ENCODE data around the gene SNRNP25.

The SNRNP25 gene

DNA sequence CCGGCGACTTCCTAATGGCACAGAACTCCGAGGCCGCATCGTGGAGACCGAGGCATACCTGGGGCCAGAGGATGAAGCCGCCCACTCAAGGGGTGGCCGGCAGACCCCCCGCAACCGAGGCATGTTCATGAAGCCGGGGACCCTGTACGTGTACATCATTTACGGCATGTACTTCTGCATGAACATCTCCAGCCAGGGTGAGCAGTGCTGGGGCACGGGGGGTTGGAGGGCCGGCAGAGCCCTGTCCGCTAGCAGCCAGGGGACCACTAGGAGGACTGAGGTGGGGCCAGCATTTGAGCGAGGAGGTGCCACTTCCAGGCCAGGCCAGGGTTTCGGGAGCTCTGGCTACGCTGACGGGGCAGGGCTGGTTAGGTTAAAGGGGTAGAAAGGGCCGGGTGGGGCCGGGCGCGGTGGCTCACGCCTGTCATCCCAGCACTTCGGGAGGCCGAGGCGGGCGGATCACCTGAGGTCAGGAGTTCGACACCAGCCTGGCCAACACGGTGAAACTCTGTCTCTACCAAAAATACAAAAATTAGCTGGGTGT is 29.5 kb downstream of the SNRNP25 start:
- DNase-seq (ENCODE audit: low spot score), result no peak
- TF ChIP-seq, protein P1, sequence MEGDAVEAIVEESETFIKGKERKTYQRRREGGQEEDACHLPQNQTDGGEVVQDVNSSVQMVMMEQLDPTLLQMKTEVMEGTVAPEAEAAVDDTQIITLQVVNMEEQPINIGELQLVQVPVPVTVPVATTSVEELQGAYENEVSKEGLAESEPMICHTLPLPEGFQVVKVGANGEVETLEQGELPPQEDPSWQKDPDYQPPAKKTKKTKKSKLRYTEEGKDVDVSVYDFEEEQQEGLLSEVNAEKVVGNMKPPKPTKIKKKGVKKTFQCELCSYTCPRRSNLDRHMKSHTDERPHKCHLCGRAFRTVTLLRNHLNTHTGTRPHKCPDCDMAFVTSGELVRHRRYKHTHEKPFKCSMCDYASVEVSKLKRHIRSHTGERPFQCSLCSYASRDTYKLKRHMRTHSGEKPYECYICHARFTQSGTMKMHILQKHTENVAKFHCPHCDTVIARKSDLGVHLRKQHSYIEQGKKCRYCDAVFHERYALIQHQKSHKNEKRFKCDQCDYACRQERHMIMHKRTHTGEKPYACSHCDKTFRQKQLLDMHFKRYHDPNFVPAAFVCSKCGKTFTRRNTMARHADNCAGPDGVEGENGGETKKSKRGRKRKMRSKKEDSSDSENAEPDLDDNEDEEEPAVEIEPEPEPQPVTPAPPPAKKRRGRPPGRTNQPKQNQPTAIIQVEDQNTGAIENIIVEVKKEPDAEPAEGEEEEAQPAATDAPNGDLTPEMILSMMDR (IDR thresholded peaks at IDR 0.05; ENCODE audit: extremely low read depth, insufficient read depth, missing control alignments), result no peak
- in situ Hi-C loops (cut with MboI; ENCODE audit: low pct_unique_long_range_greater_than_20kb, low sequenced_read_pairs, unreplicated experiment), result no loop called here

DNA sequence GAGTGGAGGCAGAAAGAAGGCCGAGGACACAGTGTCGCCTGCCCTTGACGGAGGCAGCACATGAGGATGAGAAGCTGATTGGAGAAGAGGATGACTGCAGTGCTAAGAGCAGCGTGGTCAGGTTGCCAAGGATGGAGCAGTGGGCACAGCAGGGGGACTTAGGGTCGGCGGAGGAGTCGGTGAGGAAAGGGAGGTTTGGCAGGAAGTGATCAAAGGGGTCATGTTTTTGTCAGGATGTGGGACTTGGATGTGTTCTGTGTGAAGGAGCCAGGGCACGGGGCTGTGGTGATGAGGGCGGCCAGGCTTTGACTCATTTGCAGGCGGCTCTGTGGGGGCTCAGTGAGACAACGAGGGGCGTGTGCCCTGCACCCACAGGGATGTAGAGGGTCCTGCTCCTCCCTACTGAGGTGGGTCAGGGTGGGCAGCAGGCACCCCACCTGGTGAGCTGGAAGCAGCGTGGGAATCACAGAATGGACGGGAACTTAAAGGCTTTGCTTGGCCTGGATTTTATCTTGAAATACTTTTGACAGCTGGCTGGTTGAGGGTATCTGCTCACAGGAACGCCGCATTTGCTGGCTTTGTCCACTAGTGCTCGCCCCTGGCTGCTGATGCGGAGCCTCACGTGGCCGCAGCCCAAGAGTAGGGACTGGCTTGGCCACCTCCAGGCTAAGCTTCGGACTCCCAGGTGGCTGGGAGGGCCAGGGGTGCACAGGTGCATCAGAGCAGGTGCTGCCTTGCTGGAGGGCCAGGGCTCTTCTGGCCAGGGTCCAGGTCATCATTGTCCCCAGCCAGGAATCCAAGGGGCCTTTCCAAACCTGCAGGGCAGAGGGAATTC is 30.4 kb downstream of the SNRNP25 start:
- in situ Hi-C loops (cut with MboI; ENCODE audit: low pct_unique_long_range_greater_than_20kb, low sequenced_read_pairs, unreplicated experiment), result no loop called here
- no peak for DNase-seq (ENCODE audit: low spot score)

DNA sequence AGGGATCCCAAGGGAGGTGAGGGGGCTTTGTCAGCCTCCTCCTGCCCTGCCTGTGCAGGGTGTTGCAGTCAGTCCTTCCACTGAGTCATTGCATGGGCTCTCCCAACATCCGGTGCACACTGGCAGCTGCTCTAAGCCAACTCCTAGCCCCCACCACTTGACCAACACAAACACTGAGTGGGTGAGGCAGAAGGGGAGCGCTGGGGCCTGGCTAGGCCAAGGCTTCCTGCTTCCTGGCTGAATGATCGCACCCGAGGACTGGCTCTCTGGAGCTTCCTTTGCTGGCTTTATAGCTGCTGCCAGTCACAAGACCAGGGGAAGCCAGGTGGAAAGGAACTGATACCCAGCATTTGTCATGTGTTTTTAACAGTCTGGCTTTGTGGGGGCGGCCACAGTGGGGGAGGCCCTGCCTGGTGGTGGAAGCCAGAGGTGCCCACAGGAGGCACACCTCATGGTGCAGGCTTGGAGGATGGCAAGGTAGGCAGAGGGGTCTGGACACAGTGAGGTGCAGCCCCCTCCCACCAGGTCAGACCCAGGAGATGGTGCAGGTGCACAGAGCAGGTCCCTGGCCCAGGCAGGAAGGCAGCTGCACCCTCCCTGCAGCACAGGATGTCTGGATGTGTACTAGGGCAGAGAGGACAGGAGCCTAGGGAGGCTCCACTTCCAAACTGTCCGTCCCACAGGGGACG is 31.2 kb downstream of the SNRNP25 start:
- in situ Hi-C loops (cut with MboI; ENCODE audit: low pct_unique_long_range_greater_than_20kb, low sequenced_read_pairs, unreplicated experiment), result no loop called here
- TF ChIP-seq, protein P1 (IDR thresholded peaks at IDR 0.05; ENCODE audit: extremely low read depth, insufficient read depth, missing control alignments), result no peak
- DNase-seq (ENCODE audit: low spot score), result peak; percentile 82

More for the DNA sequence above, 30.4 kb downstream of the SNRNP25 start:
- TF ChIP-seq, protein P1 (IDR thresholded peaks at IDR 0.05; ENCODE audit: extremely low read depth, insufficient read depth, missing control alignments), result no peak

DNA sequence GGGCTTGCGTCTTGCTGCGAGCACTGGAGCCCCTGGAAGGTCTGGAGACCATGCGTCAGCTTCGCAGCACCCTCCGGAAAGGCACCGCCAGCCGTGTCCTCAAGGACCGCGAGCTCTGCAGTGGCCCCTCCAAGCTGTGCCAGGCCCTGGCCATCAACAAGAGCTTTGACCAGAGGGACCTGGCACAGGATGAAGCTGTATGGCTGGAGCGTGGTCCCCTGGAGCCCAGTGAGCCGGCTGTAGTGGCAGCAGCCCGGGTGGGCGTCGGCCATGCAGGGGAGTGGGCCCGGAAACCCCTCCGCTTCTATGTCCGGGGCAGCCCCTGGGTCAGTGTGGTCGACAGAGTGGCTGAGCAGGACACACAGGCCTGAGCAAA is 31.8 kb downstream of the SNRNP25 start:
- TF ChIP-seq, protein P1 (IDR thresholded peaks at IDR 0.05; ENCODE audit: extremely low read depth, insufficient read depth, missing control alignments), result no peak
- in situ Hi-C loops (cut with MboI; ENCODE audit: low pct_unique_long_range_greater_than_20kb, low sequenced_read_pairs, unreplicated experiment), result no loop called here
- DNase-seq (ENCODE audit: low spot score), result no peak

DNA sequence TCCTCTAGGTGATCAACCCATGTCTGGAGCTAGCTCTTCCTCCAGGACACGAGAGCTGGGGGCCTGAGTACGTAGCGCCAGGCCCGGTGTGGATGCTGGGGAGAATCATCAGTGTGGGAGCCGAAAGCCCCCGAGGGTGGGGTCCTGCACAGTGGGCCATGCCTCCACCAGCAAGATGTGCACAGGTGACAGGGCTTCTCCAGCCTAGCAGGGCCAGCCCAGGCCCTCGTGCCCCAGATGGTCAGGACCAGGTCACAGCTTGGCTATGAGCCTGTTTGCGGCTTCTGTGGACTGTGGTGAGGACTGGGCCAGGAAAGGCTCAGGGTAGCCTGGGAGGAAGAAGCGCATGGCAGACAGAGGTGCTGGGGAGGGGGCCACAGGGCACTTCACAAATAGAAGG is 32.2 kb downstream of the SNRNP25 start:
- in situ Hi-C loops (cut with MboI; ENCODE audit: low pct_unique_long_range_greater_than_20kb, low sequenced_read_pairs, unreplicated experiment), result no loop called here
- TF ChIP-seq, protein P1 (IDR thresholded peaks at IDR 0.05; ENCODE audit: extremely low read depth, insufficient read depth, missing control alignments), result no peak
- no peak for DNase-seq (ENCODE audit: low spot score)

DNA sequence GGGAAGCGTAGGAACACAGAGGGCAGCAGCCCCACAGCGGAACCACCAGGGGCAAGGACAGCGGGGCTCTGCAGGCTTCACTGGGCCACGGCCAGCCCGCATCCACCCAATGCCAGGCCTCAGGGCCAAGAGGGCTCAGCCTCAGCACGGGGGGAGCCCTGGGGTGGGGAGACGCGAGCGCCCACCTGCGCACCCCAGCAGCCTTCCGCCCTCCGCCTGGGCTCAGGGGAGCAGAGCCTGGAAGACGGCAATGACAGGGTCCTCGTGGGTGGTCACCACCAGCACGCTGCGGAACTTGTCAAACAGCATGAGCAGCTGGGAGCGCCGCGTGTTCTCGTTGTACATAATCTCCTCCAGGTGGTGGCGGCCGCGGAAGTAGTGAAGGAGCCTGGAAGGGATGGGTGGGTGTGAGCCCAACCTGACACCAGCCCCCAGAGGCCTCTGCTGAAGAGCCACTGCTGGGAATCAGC is 32.9 kb downstream of the SNRNP25 start:
- TF ChIP-seq, protein P1 (IDR thresholded peaks at IDR 0.05; ENCODE audit: extremely low read depth, insufficient read depth, missing control alignments), result no peak

More for the DNA sequence above, 32.9 kb downstream of the SNRNP25 start:
- no peak for DNase-seq (ENCODE audit: low spot score)
- in situ Hi-C loops (cut with MboI; ENCODE audit: low pct_unique_long_range_greater_than_20kb, low sequenced_read_pairs, unreplicated experiment), result no loop called here
